ENCODE measurements around the gene JMJD7. TPM values are rescaled to one million over a fixed set of nuclear protein-coding genes. Genes with fewer than 3 reads are reported as not detected.

JMJD7 gene
- total RNA-seq, 4 donors from 2014 or later, result 18.8 to 36.6 (median 28.3) TPM

- Histone ChIP-seq H3K36me3 (no peaks in the 10 kb centered on the region), H3K27ac (peak overlapping the region; percentile 70 to 79 (median 79)), H3K4me1 (peaks cover 44 to 46% of the 10 kb centered on the region in 2 donors), H3K9me3 (no peaks in the 10 kb centered on the region), H3K27me3 (no peaks in the 10 kb centered on the region), H3K4me3 (replicated peaks in 1 of 3) (no peak overlapping the region)
- DNase-seq, result peak; percentile 92 to 93
- TF ChIP-seq POLR2A (IDR thresholded peaks at IDR 0.05), result peak in 1 of 2 donors; percentile 37
- TF ChIP-seq CTCF (IDR thresholded peaks at IDR 0.05), result peak in 4 of 6 experiments; percentile 40 to 54 (median 44)
- intact Hi-C loops (cut with DNase I), result no loop called here
- WGBS, 2 donors, result 57 to 62% methylated on average over 10 of the region's 10 CpGs
Observed at GRCh38 chr15:41806291-41807181, 21.4 kb upstream of the JMJD7 start.

- H3K9me3 ChIP-seq, result no peaks in the 10 kb centered on the region
- peaks cover 10% of the 10 kb centered on the region in 2 donors for H3K36me3 ChIP-seq
- 84 to 91% methylated on average over 2 of the region's 2 CpGs for WGBS, 2 donors
- TF ChIP-seq POLR2A (IDR thresholded peaks at IDR 0.05) (no peak), CTCF (IDR thresholded peaks at IDR 0.05) (no peak)
- no peaks in the 10 kb centered on the region for H3K27me3 ChIP-seq
- intact Hi-C loops (cut with DNase I), result no loop called here
- no peak overlapping the region for H3K4me3 ChIP-seq (replicated peaks in 1 of 3)
- no peak for DNase-seq
- peaks cover 28 to 29% of the 10 kb centered on the region in 2 donors for H3K4me1 ChIP-seq
- no peak overlapping the region for H3K27ac ChIP-seq
Observed at GRCh38 chr15:41809121-41809520, 18.8 kb upstream of the JMJD7 start.

GRCh38 chr15:41809526-41810220 is 18.2 kb upstream of the JMJD7 start:
- no peak overlapping the region for H3K27ac ChIP-seq
- H3K27me3 ChIP-seq, result no peaks in the 10 kb centered on the region
- H3K36me3 ChIP-seq, result peaks cover 10% of the 10 kb centered on the region in 2 donors
- peaks cover 23% of the 10 kb centered on the region in 2 donors for H3K4me1 ChIP-seq
- no peak for DNase-seq
- intact Hi-C loops (cut with DNase I), result loop anchor here (2.0 to 10.0 kb wide), 3 partner anchors 37 to 245 kb away; no protein-coding TSS in a partner anchor
- TF ChIP-seq POLR2A (IDR thresholded peaks at IDR 0.05) (no peak), CTCF (IDR thresholded peaks at IDR 0.05) (no peak)
- H3K4me3 ChIP-seq (replicated peaks in 1 of 3), result no peak overlapping the region
- 74 to 89% methylated on average over 11 to 12 of the region's 12 CpGs for WGBS, 2 donors
- no peaks in the 10 kb centered on the region for H3K9me3 ChIP-seq

- H3K36me3 ChIP-seq, result peaks cover 10% of the 10 kb centered on the region in 2 donors
- H3K4me3 ChIP-seq (replicated peaks in 1 of 3), result no peak overlapping the region
- no peak for DNase-seq
- intact Hi-C loops (cut with DNase I), result loop anchor here (2.0 to 10.0 kb wide), 3 partner anchors 38 to 246 kb away; no protein-coding TSS in a partner anchor
- no peak overlapping the region for H3K27ac ChIP-seq
- WGBS, 2 donors, result 91 to 95% methylated on average over 5 of the region's 5 CpGs
- TF ChIP-seq POLR2A (IDR thresholded peaks at IDR 0.05) (no peak), CTCF (IDR thresholded peaks at IDR 0.05) (no peak)
- peaks cover 11 to 12% of the 10 kb centered on the region in 2 donors for H3K4me1 ChIP-seq
- no peaks in the 10 kb centered on the region for H3K9me3 ChIP-seq
- no peaks in the 10 kb centered on the region for H3K27me3 ChIP-seq
Observed at GRCh38 chr15:41810651-41811431, 17.1 kb upstream of the JMJD7 start.

All from thyroid gland (tissue), 4 donors.